Mammary epithelial cell (primary cell): ENCODE results near the gene DAB2IP.

Experiments
- EZH2 ChIP-seq: IDR thresholded peaks from 2 replicates; pipeline ENCODE4 v1.6.1; 2012; ENCODE audit warnings: low read length, inconsistent platforms, borderline replicate concordance
- TF ChIP-seq, protein P1 (sequence below), 2 donors: IDR thresholded peaks in 1 of 2; conservative IDR thresholded peaks in 1 of 2; 2 replicates each; pipeline ENCODE4 v1.5.1; 2011 to 2012; ENCODE audit warnings: inconsistent platforms in 2 of 2, low read length in 2 of 2, mild to moderate bottlenecking in 2 of 2, control low read depth in 1 of 2, low read depth in 1 of 2; ENCODE audit not compliant: insufficient read depth in 1 of 2; ENCODE audit errors: extremely low read depth in 1 of 2

DNA sequence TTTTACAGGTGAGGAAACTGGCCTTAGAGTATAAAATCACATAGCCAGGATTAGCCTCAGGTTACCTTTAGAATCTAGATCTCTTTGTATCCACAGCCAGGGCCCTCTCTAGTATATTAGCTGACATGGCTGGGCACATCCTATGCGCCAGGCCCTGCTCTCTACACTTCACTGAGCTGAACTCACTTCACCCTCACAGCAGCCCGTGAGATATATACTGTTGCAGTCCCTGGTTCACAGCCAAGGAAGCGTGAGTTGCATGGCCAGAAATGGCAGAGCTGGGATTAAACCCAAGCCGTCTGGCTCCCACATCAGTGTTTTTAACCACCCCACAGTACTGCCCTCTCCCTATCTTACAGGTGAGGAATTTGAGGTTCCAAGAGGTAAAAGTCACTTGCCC, 58.4 kb downstream of the DAB2IP start:
- TF ChIP-seq, protein P1, sequence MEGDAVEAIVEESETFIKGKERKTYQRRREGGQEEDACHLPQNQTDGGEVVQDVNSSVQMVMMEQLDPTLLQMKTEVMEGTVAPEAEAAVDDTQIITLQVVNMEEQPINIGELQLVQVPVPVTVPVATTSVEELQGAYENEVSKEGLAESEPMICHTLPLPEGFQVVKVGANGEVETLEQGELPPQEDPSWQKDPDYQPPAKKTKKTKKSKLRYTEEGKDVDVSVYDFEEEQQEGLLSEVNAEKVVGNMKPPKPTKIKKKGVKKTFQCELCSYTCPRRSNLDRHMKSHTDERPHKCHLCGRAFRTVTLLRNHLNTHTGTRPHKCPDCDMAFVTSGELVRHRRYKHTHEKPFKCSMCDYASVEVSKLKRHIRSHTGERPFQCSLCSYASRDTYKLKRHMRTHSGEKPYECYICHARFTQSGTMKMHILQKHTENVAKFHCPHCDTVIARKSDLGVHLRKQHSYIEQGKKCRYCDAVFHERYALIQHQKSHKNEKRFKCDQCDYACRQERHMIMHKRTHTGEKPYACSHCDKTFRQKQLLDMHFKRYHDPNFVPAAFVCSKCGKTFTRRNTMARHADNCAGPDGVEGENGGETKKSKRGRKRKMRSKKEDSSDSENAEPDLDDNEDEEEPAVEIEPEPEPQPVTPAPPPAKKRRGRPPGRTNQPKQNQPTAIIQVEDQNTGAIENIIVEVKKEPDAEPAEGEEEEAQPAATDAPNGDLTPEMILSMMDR (conservative IDR thresholded peaks at IDR 0.05 in 1 of 2, IDR thresholded peaks at IDR 0.05 in 1 of 2; ENCODE audit: extremely low read depth in 1 of 2, insufficient read depth in 1 of 2, low read depth in 1 of 2, low read length in 2 of 2): no peak
- TF ChIP-seq EZH2: no peak
